Glutamatergic neuron (in vitro differentiated cells): ENCODE measurements around the gene HSD17B4. TPM values are rescaled to one million over a fixed set of nuclear protein-coding genes. Genes with fewer than 3 reads are reported as not detected.

ENCODE experiments used
- DNase-seq: peaks from one replicate; pipeline ENCODE4 v3.0.0; 2022
- H3K27ac Mint-ChIP-seq: one replicate; pipeline ENCODE4 v1.8.0; 2020; ENCODE audit warnings: mild to moderate bottlenecking, mixed read lengths, inconsistent platforms; ENCODE audit not compliant: unreplicated experiment
- H3K27me3 Mint-ChIP-seq: one replicate; pipeline ENCODE4 v1.8.0; 2020; ENCODE audit warnings: mild to moderate bottlenecking, moderate library complexity, mixed read lengths, inconsistent platforms; ENCODE audit not compliant: unreplicated experiment
- H3K36me3 Mint-ChIP-seq: one replicate; pipeline ENCODE4 v1.8.0; 2020; ENCODE audit warnings: mild to moderate bottlenecking, mixed read lengths, inconsistent platforms; ENCODE audit not compliant: unreplicated experiment
- H3K4me1 Mint-ChIP-seq: one replicate; pipeline ENCODE4 v1.8.0; 2020; ENCODE audit warnings: mild to moderate bottlenecking, low read depth, mixed read lengths, inconsistent platforms; ENCODE audit not compliant: unreplicated experiment
- H3K4me3 Mint-ChIP-seq: one replicate; pipeline ENCODE4 v1.8.0; 2020; ENCODE audit warnings: mild to moderate bottlenecking, mixed read lengths, inconsistent platforms; ENCODE audit not compliant: unreplicated experiment
- H3K9me3 Mint-ChIP-seq: one replicate; pipeline ENCODE4 v1.8.0; 2020; ENCODE audit warnings: mild to moderate bottlenecking, moderate library complexity, mixed read lengths, inconsistent platforms; ENCODE audit not compliant: unreplicated experiment
- CTCF ChIP-seq: fragments of 200-600 bp; sonication (generic); IDR thresholded peaks from one replicate; pipeline ENCODE4 v1.5.0; 2021; ENCODE audit not compliant: partially characterized antibody, unreplicated experiment
- long read RNA-seq: library from polyadenylated mRNA; unstranded; transcript quantifications from one replicate; pipeline ENCODE4 v2.0.0, GENCODE V29; 2020; ENCODE audit not compliant: unreplicated experiment
- total RNA-seq: library from RNA; stranded (reverse); fragmentation: NEBNext Ultra II Directional; extraction: Animal tissue kit (Norgen Biotek cat#: 25700); gene quantifications from one replicate; pipeline ENCODE4 v1.2.1, GENCODE V29; 2021; ENCODE audit not compliant: unreplicated experiment

The HSD17B4 gene, protein sequence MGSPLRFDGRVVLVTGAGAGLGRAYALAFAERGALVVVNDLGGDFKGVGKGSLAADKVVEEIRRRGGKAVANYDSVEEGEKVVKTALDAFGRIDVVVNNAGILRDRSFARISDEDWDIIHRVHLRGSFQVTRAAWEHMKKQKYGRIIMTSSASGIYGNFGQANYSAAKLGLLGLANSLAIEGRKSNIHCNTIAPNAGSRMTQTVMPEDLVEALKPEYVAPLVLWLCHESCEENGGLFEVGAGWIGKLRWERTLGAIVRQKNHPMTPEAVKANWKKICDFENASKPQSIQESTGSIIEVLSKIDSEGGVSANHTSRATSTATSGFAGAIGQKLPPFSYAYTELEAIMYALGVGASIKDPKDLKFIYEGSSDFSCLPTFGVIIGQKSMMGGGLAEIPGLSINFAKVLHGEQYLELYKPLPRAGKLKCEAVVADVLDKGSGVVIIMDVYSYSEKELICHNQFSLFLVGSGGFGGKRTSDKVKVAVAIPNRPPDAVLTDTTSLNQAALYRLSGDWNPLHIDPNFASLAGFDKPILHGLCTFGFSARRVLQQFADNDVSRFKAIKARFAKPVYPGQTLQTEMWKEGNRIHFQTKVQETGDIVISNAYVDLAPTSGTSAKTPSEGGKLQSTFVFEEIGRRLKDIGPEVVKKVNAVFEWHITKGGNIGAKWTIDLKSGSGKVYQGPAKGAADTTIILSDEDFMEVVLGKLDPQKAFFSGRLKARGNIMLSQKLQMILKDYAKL
- total RNA-seq: 161 TPM
- long read RNA-seq, transcript HSD17B4-201 (24 exons, 2,685 nt): major isoform, 31 of 40 reads
- long read RNA-seq, partial matches to known transcripts: 2 of 40 reads
- long read RNA-seq, other reads (novel, unspliced or antisense): 7 of 40 reads

GRCh38 chr5:119452373-119453039, at the start of gene HSD17B4:
HSD17B4 (plus strand) TSS chr5:119452497; CDS start chr5:119452576, 79 bp downstream.
- peaks cover 13% of the 10 kb centered on the region for H3K9me3 Mint-ChIP-seq
- peaks cover 21% of the 10 kb centered on the region for H3K4me1 Mint-ChIP-seq
- H3K27ac Mint-ChIP-seq: peak within 1 kb of the TSS; percentile 93
- peaks cover 4% of the 10 kb centered on the region for H3K27me3 Mint-ChIP-seq
- TF ChIP-seq CTCF: no peak
- H3K4me3 Mint-ChIP-seq: peak within 1 kb of the TSS; percentile 97
- DNase-seq: peak; percentile 88
- peaks cover 10% of the 10 kb centered on the region for H3K36me3 Mint-ChIP-seq

DNA sequence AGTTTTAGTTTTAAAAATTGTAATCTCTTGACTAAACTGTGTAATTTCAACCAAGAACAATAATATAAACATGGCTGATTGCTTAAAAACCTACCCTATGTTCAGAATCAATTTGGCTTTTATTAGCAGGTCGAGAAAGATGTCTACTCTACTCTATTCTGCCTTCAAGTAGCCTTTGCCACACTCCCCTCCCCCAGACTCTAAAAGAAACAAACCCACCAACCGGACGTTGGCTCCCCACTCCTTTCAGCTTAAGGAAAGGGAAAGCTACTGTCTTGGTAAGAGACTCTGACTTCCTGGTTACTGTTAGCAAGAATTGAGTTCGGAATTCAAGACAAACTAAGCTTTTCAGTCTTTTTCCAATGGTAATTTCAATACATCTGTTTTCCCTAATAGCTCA, 49.7 kb upstream of the HSD17B4 start:
- no peaks in the 10 kb centered on the region for H3K36me3 Mint-ChIP-seq
- no peak overlapping the region for H3K27ac Mint-ChIP-seq
- no peak for DNase-seq
- H3K9me3 Mint-ChIP-seq: no peaks in the 10 kb centered on the region
- TF ChIP-seq CTCF: no peak
- no peak overlapping the region for H3K4me3 Mint-ChIP-seq
- H3K4me1 Mint-ChIP-seq: peaks cover 5% of the 10 kb centered on the region
- no peaks in the 10 kb centered on the region for H3K27me3 Mint-ChIP-seq

DNA sequence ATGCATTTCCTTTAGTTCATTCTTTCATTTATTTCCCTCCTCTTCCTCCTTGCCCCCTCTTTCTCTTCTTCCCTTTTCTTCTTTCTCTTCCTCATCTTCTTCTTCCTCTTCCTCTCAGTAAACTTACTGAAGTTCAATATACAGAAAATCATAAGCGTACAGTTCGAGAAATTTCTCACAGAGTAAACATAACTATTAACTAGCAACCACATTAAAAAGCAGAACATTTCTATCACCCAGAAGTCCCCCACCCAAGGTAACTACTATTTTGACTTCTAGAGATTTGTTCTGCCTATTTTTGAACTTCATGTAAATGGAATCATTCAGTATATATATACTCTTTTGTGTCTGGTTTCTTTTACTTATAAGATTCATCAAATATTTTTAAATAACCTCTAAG, 48.3 kb upstream of the HSD17B4 start:
- Mint-ChIP-seq H3K36me3 (no peaks in the 10 kb centered on the region), H3K27me3 (no peaks in the 10 kb centered on the region), H3K9me3 (no peaks in the 10 kb centered on the region), H3K4me1 (peaks cover under 1% of the 10 kb centered on the region), H3K4me3 (no peak overlapping the region), H3K27ac (no peak overlapping the region)
- TF ChIP-seq CTCF: no peak
- DNase-seq: no peak

DNA sequence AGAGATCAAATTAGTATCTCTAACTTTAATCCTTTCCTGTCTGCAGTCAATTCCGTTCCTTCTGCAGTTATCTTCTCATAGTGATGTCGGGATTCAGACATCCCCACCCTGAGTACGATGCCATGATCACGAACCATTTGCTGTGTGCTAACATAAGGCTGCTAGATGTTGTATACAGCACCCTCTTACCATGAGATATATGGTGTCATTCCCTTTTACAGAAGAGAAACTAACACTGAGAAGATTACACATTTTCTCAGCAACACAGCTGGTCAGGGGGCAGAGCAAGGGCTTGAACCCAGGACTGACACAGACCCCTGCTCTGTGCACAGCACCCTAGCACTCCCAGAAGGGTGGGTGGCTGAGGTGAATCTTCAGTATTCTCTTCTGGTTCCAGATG, 46.9 kb upstream of the HSD17B4 start:
- DNase-seq: no peak
- no peak overlapping the region for H3K4me3 Mint-ChIP-seq
- H3K36me3 Mint-ChIP-seq: no peaks in the 10 kb centered on the region
- no peak for TF ChIP-seq CTCF
- no peaks in the 10 kb centered on the region for H3K9me3 Mint-ChIP-seq
- no peaks in the 10 kb centered on the region for H3K4me1 Mint-ChIP-seq
- H3K27ac Mint-ChIP-seq: no peak overlapping the region
- no peaks in the 10 kb centered on the region for H3K27me3 Mint-ChIP-seq
